HepG2 (cell line): ENCODE measurements around the gene ZNF277.

ENCODE experiments used
- EZH2 ChIP-seq: conservative IDR thresholded peaks from 2 replicates; pipeline ENCODE4 v1.6.1; 2012; ENCODE audit warnings: mild to moderate bottlenecking, low read depth, low read length, moderate library complexity
- HMG20A ChIP-seq: IDR thresholded peaks from 2 replicates; pipeline ENCODE4 v1.6.1; 2016; ENCODE audit warnings: borderline replicate concordance
- MAFK ChIP-seq, 2 experiments: IDR thresholded peaks in 1 of 2; conservative IDR thresholded peaks in 1 of 2; 2 replicates each; pipeline ENCODE4 v1.6.1; 2011; ENCODE audit warnings: improper control_type of control experiment in 2 of 2, low read length in 2 of 2
- NKX3-1 ChIP-seq: sonication (generic); formaldehyde crosslinking; IDR thresholded peaks from 2 replicates; pipeline ENCODE4 v1.5.0; 2020; ENCODE audit warnings: missing genetic modification reagents
- PHF21A ChIP-seq: sonication (generic); formaldehyde crosslinking; IDR thresholded peaks from 2 replicates; pipeline ENCODE4 v1.5.0; 2020; ENCODE audit warnings: mild to moderate bottlenecking, missing genetic modification reagents
- STAG1 ChIP-seq: sonication (generic); formaldehyde crosslinking; IDR thresholded peaks from 2 replicates; pipeline ENCODE4 v1.4.0; 2020; ENCODE audit warnings: missing genetic modification reagents
- ZNF670 ChIP-seq: sonication (generic); formaldehyde crosslinking; IDR thresholded peaks from 2 replicates; pipeline ENCODE4 v1.8.0; 2022; ENCODE audit warnings: mild to moderate bottlenecking, missing genetic modification reagents, borderline replicate concordance
- TF ChIP-seq, protein P1 (sequence below): sonication (generic); formaldehyde crosslinking; IDR thresholded peaks from 2 replicates; pipeline ENCODE4 v1.4.0; 2020; ENCODE audit warnings: low read depth, mild to moderate bottlenecking, missing genetic modification reagents
- TF ChIP-seq, protein P2 (sequence below), 2 experiments: sonication (generic) in 1 of 2; formaldehyde crosslinking in 1 of 2; IDR thresholded peaks; 2 replicates each; pipeline versions ENCODE4 v1.5.1 to v1.6.1; 2011 to 2020; ENCODE audit warnings: borderline replicate concordance in 1 of 2, low read depth in 1 of 2, low read length in 1 of 2, mild to moderate bottlenecking in 1 of 2, missing genetic modification reagents in 1 of 2, moderate library complexity in 1 of 2
- TF ChIP-seq, protein P3 (sequence below): sonication (generic); formaldehyde crosslinking; IDR thresholded peaks from 2 replicates; pipeline ENCODE4 v1.5.1; 2020; ENCODE audit warnings: mild to moderate bottlenecking, missing genetic modification reagents, moderate library complexity
- TF ChIP-seq, protein P4 (sequence below): sonication (generic); formaldehyde crosslinking; IDR thresholded peaks from 2 replicates; pipeline ENCODE4 v1.5.0; 2020; ENCODE audit warnings: mild to moderate bottlenecking, missing genetic modification reagents, moderate library complexity

DNA sequence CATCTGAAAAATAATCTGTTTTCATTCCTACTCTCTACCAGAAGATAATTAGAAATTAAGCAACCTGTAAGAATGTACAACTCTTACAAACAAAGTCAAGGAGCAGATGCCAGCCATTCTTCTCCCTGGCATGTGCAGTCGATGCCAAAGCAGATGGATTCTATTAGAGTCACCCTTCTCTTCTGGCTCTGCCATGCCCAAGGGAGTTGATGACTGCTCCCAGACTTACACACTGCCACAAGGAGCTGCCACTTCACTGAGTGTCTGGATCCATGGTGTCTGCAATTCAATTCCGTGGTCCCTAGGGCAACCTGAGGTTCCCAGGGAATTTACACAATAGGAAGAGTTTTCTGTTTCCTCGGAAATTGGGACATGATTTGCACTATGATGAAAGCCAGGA, 154.7 kb downstream of the ZNF277 start:
- TF ChIP-seq, protein P1, sequence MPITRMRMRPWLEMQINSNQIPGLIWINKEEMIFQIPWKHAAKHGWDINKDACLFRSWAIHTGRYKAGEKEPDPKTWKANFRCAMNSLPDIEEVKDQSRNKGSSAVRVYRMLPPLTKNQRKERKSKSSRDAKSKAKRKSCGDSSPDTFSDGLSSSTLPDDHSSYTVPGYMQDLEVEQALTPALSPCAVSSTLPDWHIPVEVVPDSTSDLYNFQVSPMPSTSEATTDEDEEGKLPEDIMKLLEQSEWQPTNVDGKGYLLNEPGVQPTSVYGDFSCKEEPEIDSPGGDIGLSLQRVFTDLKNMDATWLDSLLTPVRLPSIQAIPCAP (CRISPR knock-in tag), result no peak
- TF ChIP-seq MAFK (conservative IDR thresholded peaks at IDR 0.05 in 1 of 2, IDR thresholded peaks at IDR 0.05 in 1 of 2; ENCODE audit: low read length in 2 of 2), result no peak
- TF ChIP-seq STAG1 (CRISPR knock-in tag), result no peak
- TF ChIP-seq, protein P2, sequence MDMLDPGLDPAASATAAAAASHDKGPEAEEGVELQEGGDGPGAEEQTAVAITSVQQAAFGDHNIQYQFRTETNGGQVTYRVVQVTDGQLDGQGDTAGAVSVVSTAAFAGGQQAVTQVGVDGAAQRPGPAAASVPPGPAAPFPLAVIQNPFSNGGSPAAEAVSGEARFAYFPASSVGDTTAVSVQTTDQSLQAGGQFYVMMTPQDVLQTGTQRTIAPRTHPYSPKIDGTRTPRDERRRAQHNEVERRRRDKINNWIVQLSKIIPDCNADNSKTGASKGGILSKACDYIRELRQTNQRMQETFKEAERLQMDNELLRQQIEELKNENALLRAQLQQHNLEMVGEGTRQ (IDR thresholded peaks at IDR 0.05; ENCODE audit: low read depth, low read length), result no peak
- TF ChIP-seq, protein P2 (CRISPR knock-in tag; IDR thresholded peaks at IDR 0.05; ENCODE audit: borderline replicate concordance), result no peak
- TF ChIP-seq PHF21A (CRISPR knock-in tag), result no peak
- TF ChIP-seq, protein P3, sequence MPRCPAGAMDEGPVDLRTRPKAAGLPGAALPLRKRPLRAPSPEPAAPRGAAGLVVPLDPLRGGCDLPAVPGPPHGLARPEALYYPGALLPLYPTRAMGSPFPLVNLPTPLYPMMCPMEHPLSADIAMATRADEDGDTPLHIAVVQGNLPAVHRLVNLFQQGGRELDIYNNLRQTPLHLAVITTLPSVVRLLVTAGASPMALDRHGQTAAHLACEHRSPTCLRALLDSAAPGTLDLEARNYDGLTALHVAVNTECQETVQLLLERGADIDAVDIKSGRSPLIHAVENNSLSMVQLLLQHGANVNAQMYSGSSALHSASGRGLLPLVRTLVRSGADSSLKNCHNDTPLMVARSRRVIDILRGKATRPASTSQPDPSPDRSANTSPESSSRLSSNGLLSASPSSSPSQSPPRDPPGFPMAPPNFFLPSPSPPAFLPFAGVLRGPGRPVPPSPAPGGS (CRISPR knock-in tag), result no peak
- TF ChIP-seq EZH2, result no peak
- TF ChIP-seq HMG20A (CRISPR knock-in tag), result no peak
- TF ChIP-seq, protein P4, sequence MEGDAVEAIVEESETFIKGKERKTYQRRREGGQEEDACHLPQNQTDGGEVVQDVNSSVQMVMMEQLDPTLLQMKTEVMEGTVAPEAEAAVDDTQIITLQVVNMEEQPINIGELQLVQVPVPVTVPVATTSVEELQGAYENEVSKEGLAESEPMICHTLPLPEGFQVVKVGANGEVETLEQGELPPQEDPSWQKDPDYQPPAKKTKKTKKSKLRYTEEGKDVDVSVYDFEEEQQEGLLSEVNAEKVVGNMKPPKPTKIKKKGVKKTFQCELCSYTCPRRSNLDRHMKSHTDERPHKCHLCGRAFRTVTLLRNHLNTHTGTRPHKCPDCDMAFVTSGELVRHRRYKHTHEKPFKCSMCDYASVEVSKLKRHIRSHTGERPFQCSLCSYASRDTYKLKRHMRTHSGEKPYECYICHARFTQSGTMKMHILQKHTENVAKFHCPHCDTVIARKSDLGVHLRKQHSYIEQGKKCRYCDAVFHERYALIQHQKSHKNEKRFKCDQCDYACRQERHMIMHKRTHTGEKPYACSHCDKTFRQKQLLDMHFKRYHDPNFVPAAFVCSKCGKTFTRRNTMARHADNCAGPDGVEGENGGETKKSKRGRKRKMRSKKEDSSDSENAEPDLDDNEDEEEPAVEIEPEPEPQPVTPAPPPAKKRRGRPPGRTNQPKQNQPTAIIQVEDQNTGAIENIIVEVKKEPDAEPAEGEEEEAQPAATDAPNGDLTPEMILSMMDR (CRISPR knock-in tag), result no peak
- TF ChIP-seq NKX3-1 (CRISPR knock-in tag), result no peak
- TF ChIP-seq ZNF670 (CRISPR knock-in tag), result no peak
